Measurements from ENCODE around the gene CHAF1A.

The CHAF1A gene

DNA sequence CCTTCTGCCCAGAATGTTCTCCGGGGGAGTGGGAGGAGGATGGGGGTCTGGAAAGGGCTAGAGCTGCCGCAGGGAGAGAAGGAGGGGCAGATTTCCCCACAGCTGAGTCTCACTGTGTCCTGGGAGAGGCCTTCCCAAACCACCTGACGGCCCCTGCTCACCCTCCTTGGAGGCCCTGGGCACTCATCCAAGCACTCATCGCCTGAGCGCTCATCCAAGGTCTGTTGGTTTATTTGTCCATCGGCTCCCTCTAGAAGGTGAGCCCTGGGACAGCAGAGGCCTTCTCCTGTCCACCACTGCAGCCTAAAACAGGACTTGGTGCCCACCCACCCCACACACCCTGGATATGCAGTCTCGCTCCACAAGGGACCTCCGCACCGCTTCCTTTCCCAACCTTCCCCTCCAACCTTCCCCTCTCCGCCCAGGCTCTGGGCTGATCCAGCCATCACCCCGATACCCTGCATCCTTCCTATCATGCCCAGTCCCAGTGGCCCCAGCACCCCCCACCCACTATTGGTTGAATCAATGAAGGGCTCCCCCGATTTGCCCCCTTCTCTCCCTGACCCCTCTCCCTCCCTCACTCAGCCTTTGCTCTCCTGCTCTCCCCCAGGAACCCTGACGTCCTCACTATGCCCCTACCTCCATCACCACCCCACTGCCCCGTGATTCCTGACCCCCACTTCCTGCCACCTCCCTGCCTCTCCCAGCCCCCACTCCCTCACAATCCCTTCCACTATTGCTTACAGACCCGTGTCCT lies 53.5 kb downstream of the CHAF1A start:
- DNase-seq (ENCODE audit: low read depth, low spot score) = no peak

DNA sequence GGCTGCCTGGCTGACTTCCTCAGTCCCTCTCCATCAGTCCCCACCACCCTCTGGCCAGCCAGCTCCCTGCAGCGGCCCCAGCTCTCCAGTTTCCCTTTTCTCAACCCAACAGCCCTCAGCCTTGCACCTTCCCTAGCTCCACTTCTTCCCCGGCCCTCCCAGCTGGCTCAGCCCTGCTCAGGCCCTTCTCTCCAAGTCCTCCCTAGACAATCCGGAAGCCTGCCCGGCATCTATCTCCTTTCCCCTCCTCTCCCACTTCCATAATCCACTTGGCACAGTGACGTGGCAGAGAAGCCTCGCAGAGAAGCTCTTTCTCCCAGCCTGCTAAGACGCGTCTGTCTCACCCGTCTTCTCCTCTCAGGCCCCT lies 54.0 kb downstream of the CHAF1A start:
- no peak for DNase-seq (ENCODE audit: low read depth, low spot score)

DNA sequence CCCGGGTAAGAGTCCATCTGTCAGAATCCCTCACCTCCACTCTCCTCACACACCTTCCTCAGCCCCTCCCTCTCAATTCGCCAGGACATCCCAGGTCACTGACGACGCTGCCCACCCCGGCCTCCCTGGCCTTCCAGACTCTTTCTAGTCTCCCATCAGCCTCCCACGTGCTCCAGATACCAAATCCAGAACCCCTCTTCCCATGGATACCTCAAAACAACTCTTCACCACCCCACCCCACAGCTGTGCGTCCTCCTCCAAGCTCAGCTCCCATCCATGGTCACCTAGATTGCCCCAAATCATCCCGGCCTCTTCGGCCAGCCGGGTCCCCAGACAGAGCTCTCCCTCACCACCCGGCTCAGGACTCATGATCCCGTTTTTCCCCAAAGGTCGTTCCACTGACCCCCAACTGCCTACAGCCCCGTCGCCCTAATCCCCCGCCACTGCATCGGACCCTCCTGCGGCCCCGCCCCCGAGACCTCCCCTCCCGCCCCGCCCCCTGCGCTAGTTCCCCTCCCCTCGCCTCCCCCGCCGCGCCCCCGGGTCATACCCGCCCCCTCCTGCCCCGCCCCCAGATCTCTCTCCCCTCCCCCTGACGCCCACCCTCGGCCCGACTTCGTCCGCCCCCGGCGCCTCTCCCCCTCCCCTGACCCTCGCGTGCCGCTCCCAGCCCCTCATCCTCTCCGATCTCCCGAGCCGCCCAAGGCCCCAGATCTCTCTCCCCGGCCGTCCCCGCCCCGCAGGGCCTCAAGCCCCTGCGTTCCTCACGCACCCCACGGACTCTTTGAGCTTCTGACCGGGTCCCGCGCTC lies 54.6 kb downstream of the CHAF1A start:
- no peak for DNase-seq (ENCODE audit: low read depth, low spot score)

DNA sequence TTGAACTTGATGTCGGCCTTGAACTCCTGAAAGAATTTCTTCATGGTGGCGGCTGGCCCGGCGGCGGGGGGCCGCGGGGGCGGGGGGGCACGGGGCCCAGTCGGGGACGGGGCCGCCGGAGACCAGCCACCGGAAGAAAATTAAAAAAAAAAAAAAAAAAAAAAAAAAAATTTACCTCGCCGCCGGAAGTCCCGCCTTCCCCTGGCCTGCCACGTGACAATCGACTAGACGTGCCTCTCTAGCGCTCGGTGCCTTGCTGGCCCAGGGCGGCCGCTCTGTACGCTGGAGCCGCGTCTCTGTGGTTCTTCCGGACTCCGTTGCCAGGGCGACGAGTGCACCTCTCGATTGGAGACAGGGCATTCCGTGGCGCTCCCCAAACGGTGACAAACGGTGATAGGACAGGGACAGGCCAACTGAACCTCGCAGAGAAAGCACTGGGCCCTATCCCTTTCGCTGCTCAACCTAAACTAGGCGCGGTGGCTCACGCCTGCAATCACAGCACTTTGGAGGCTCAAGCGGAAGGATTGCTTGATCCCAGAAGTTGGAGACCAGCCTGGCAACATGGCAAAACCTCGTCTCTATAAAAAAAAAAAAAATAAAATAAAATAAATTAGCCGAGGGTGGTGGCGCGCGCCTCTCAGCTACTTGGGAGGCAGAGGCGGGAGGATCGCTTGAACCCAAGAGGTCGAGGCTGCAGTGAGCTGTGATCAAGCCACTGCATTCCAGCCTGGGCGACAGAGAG lies 55.4 kb downstream of the CHAF1A start, which contains the start of gene UBXN6:
TSS of gene UBXN6 (minus strand) at position 141 of the 742 bp plus-strand sequence. CDS start at position 44, 97 bp downstream.
- peak; percentile 93 for DNase-seq (ENCODE audit: low read depth, low spot score)

DNA sequence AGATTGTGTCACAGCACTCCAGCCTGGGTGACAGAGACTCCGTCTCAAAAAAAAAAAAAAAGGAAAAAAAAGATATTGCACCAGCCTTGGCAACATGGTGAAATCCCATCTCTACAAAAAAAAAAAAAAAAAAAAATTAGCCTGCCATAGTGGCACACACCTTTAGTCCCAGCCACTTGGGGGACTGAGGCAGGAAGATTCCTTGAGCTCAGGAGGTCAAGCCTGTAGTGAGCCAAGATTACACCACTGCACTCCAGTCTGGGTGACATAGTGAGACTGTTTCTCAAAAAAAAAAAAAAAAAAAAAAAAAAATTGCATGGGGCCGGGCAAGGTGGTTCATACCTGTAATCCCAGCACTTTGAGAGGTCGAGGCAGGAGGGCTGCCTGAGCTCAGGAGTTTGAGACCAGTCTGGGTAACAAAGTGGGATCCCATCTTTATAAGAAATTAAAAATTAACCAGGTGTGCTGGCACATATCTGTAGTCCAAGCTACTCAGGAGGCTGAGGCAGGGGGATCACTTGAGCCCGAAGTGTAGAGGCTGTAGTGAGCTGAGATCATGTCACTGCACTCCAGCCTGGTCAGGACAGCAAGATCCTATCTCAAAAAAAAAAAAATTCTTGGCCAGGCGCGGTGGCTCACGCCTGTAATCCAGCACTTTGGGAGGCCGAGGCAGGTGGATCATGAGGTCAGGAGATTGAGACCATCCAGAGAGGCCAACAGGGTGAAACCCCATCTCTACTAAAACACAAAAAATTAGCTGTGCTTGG lies 62.6 kb downstream of the CHAF1A start:
- no peak for DNase-seq (ENCODE audit: low read depth, low spot score)

DNA sequence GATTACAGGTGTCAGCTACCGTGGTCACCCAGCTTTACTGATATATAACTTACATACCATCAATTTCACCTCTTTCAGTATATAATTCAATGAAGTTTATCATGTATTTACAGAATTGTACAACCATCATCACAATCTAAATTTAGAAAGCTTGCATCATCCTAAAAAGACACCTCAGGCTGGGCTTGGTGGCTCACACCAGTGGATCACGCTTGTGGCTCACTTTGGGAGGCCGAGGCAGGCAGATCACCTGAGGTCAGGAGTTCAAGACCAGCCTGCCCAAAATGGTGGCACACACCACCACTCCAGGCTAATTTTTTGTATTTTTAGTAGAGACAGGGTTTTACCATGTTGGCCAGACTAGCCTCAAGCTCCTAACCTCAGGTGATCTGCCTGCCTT lies 65.4 kb downstream of the CHAF1A start:
- DNase-seq (ENCODE audit: low read depth, low spot score) = no peak

DNA sequence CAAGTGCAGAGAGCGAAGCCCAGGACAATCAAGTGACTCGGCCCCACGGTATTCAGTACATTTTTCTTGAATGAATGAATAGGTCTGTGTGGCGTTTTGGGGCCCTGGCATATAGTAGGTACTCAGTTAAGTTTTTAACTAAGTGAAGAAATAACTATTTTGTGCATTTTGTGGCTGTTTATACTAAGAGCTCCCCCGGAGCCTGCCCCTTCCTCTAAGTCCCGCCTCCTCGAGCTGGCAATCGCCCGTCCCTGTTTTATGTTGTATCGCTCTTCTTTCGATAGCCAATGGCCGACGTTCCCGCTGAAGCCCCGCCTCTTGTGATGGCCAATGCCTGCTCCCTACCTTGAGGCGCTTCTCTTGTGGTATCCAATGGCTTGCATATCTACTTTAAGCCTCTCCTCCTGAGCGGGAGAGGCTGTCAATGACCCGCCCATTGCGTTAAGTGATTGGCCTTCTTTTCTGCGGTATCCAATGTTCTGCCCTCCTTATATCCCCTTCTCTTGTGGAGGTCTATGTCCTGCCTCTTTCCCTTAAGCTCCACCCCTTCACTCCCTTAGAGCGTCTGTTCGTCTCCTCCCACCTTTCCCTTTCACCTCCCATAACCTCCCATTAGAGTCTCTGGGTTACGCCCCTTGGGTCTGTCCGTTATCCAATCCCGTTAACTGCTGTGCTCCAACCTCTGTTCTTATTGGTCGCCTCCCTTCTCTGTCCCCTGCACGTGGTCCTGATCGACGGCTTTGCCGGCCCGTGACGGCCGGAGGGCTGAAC lies 69.1 kb downstream of the CHAF1A start:
- DNase-seq (ENCODE audit: low read depth, low spot score) = peak; percentile 100

DNA sequence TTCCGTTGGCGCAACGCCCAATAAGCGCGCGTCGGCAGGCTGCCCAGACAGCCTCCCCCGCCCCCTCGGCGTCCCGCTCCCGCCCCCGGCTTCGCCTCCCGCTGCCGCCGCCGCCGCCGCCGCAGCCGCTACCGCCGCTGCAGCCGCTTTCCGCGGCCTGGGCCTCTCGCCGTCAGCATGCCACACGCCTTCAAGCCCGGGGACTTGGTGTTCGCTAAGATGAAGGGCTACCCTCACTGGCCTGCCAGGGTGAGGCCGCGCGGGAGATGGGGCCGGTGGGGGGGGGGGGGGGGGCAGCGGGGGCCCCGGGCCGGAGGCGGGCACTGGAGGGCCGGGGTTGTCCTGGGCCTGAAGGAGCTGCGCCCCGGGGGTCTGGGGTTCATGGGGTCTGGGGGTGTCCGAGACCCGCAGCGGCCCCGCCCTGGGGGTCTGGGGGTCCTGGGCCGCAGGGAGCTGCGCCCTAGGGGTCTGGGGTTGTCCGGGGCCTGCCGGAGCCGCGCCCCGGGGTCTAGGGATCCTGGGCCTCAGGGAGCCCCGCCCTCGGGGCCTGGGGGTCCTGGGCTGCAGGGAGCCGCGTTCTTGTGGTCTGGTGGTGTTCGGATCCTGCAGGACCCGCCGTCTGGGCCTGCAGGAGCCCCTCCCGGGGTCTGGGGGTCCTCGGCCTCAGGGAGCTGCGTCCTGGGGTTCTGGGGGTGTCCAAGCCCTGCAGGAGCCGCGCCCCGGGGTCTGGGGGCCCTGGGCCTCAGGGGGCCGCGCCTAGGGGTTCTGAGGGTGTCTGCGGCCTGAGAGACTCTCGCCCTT lies 69.9 kb downstream of the CHAF1A start, which contains the start of gene HDGFL2:
TSS of gene HDGFL2 (plus strand) at position 124 of the 801 bp plus-strand sequence. CDS start at position 178, 54 bp downstream.
- DNase-seq (ENCODE audit: low read depth, low spot score) = no peak

DNA sequence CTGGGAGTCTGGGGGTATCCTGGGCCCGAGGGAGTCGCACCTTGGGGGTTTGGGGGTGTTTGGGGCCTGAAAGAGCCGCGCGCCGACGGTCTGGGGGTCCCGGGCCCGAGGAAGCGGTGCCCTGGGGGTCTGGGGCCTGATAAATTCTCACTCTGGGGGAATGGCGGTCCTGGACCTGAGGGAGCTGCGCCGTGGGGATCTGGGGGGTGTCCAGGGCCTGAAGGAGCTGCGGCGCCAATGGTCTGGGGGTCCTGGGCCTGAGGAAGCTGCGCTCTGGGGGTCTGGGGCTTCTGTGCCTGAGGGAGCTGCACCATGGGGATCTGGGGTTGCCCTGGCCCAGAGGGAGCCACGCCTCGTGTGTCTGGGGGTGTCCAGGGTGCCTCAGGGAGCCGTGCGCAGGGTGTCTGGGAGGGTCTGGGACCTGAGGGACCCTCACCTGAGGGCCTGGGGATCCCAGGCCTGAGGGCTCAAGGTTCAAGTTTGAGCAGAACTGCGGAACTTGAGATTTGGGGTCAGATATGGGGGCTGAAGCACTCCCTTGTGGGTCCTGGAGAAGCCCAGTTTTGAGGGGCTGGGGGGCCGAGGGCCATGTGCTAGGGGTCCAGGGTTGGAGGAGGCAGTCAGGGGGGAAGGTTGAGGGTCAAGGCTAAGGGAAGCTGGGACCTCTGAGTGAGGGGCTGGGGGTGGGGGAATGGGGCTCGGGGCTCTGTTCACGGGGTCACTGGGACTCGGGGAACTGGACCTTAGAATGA lies 70.7 kb downstream of the CHAF1A start:
- no peak for DNase-seq (ENCODE audit: low read depth, low spot score)

DNA sequence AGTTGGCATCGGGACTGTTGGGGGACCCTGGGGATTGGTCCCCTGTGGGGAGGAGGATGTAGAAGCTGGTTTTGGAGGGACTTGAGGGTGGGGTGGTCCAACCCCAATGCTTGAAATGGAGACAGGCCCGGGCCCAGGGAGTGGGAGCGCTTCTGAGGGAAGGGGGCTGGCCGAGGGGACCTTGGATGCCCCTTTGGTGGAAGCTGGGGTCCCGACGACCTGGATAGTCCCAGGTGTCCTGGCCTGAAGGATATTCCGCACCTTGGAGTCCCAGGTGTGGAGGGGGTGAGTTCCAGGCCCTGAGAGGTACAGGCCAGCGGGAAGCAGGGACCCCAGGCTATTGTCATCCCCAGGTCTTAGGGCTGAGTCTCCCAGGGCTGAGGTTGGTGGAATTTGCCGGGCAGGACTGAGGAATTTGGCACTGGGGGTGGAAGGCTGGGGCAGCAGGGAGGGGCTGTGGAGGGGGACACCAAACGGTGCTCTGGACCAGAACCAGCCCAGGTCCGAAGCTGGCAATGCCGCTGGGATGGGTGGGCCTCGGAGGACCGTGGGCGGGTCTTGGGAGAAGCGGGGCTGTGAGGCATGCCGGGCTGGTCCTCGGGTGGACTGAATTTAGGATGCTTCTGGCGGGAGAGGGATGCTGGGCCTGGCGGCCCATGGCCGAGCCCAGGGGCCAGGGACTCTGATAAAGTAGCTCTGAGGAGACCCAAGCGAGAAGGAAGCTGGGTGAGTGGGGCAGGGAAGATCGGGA lies 71.5 kb downstream of the CHAF1A start:
- DNase-seq (ENCODE audit: low read depth, low spot score) = no peak

DNA sequence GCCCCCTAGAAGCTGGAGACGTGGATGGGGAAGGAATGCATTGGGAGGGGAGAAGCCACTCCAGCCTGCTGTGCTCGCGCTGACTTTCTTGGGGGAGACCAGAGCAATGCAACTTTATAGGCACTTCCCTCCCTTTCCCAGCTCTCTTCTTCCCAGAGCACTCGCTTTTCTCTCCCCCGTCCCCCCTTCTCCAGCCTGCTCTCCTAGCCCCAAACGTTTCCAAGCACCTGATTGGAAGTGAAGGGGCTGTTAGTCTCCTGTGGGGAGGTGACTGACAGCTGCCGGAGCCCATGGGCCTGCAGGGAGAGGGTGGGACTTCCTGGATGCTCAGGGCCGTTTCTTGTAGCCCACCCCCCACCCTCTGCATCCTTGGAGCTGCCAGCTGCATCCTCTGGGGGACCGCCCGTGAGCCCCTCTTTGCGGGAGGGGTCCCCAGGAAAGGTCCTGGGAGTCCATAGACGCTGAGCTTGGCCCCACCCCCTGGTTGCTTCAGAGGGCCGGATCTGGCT lies 72.1 kb downstream of the CHAF1A start:
- peak; percentile 78 for DNase-seq (ENCODE audit: low read depth, low spot score)

DNA sequence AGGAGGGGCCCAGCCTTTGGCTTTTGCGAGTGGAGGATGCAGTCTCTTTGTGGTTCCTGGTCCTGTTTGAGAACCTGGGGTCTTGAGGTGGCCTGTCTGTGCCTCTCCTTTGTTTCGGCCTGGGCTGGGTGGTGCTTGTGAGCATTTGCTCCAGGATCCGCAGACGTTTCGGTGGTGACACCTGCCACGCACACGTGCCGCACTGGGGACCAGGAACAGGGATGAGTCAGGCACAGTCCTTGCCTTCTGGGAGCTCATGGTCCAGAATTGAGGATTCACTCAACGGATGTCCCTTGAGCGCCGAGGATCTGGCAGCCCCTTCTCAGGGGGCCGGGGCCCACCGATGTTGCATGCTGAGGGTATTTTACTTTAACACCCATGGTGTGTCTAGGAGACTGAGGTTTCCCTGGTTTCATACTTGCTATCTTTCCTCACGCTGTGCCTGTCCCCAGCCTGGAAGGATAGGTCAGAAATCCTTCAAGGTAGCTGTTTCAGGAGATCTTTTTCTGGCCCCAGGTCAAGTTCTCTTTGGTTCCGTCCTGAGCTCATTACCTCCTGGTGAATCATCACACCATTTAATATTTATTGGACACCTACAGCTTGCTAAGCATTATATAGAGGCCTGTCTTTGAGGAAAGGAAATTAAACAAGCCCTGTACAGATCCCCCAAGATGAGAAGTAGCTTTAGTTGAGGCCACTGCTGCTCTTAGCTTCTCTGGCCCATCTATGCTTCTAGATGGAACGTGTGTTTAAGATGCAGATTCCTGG lies 74.8 kb downstream of the CHAF1A start:
- no peak for DNase-seq (ENCODE audit: low read depth, low spot score)

DNA sequence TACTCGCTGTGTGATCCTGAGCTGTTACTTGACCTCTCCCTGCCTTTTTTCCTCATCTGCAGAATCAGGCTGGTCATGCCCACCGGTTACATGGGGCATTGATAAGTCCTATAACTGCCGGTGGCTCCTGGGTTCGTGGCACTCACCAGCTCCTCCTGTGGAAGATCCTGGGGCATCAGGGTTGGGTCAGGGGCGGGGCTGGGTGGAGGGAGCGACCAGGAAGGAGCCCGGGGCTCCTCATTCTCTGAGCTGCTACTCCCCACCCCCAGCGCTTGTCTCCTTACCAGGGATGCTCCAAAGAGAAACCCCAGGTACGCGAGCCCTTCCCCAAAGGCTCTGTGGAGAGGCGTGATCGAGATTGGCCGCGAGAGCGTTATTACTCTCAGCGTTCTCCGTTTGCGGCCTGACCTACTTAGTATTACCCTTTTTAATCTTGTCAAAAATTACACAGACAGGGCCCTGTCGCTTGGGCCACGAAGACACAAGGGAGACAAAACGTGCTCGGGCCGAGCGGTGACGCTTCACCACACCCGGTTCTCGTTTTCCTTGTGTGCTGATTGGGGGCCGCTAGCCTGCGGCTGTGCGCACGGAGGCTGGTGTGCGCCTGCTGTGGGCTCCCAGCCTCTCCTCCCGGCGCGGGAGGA lies 80.4 kb downstream of the CHAF1A start:
- no peak for DNase-seq (ENCODE audit: low read depth, low spot score)

DNA sequence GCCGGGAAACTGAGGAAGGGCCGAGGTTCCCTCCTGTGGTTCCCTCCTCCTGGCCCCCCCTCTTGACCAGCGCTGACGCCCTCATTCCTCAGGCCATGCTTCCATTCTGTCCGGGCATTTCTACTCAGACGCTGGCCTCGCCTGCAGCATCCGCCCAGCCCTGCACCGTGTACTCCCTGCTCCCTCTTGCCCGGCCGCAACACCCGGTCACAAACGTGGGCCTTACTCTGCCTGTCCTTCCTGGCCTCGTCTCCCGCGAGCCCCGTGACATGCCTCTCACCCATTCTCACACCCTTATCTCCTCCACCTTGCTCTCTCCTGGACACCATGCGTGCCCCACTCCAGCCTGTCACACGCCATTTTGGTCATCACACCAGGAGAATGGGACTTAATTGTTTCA lies 80.9 kb downstream of the CHAF1A start:
- DNase-seq (ENCODE audit: low read depth, low spot score) = no peak

DNA sequence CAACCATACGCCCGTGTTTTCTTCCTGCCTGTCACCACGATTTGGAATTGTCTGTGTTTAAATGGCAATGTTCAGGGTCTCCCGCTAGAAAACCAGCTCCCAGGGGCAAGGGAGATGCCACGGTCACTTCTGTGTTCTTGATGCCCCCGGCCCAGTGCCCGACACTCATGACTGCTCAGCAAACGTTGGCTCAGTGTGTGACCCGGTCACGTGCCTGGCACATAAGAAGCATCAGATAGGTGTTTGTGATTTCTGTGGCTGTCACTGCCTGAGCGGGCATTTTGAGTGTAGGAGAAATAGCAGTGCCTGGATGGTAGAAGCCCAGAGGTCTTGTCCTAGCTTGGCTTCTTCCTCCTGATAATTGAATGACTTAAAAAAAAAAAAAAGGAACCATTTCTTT lies 85.1 kb downstream of the CHAF1A start:
- DNase-seq (ENCODE audit: low read depth, low spot score) = no peak

DNA sequence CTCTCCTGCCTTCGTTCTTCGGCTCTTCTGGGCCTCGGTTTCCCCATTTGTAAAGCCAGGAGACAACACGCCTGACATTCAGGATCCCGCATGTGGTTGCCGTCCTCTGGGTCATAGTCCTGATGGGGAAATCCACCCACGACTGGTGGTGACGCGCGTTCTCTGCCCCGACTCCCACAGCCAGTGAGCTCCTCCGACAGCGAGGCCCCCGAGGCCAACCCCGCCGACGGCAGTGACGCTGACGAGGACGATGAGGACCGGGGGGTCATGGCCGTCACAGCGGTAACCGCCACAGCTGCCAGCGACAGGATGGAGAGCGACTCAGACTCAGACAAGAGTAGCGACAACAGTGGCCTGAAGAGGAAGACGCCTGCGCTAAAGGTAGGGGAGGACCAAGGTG lies 86.1 kb downstream of the CHAF1A start:
- no peak for DNase-seq (ENCODE audit: low read depth, low spot score)

DNA sequence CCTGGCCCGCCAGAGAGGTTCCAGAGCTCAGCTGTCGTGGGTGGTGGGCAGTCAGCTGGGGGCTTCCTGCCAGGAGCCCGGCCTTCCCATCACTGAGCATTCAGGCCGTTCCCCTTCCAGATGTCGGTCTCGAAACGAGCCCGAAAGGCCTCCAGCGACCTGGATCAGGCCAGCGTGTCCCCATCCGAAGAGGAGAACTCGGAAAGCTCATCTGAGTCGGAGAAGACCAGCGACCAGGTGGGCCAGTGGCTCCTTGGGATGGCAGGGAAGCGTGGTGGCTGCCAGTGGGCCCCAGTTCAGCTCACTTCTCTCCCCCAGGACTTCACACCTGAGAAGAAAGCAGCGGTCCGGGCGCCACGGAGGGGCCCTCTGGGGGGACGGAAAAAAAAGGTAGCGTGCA lies 89.0 kb downstream of the CHAF1A start:
- no peak for DNase-seq (ENCODE audit: low read depth, low spot score)

Data from iPS DF 19.7 (cell line).